D341Med (cell line): Measurements from ENCODE around the gene TBL3.

ENCODE experiments used
- DNase-seq: peaks from one replicate; pipeline ENCODE4 v3.0.0; 2012; ENCODE audit warnings: low spot score

Gene TBL3

DNA sequence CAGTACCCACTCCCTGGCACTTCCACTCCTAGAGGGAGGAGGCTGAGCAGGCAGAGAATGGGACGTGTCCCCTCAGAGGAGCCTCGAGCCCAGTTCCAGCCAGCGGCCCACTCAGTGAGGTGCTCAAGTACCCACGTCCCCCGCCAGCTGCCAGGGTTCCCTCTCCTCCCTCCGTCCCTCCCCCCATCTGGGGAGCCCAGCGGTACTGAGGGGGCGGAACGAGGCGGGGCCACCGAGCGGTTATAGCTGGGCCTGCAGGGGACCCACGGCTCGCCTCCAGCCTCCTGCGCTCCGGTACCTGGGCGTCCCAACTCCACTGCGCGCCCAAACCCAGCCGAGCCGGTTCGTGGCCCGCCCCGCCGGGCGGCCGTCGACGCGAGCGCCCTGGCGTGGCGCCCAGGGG, 47.7 kb downstream of the TBL3 start, which contains the start of gene NPW:
Gene NPW (plus strand): TSS at position 268 of the 403 bp plus-strand sequence.
- DNase-seq: peak; percentile 60

DNA sequence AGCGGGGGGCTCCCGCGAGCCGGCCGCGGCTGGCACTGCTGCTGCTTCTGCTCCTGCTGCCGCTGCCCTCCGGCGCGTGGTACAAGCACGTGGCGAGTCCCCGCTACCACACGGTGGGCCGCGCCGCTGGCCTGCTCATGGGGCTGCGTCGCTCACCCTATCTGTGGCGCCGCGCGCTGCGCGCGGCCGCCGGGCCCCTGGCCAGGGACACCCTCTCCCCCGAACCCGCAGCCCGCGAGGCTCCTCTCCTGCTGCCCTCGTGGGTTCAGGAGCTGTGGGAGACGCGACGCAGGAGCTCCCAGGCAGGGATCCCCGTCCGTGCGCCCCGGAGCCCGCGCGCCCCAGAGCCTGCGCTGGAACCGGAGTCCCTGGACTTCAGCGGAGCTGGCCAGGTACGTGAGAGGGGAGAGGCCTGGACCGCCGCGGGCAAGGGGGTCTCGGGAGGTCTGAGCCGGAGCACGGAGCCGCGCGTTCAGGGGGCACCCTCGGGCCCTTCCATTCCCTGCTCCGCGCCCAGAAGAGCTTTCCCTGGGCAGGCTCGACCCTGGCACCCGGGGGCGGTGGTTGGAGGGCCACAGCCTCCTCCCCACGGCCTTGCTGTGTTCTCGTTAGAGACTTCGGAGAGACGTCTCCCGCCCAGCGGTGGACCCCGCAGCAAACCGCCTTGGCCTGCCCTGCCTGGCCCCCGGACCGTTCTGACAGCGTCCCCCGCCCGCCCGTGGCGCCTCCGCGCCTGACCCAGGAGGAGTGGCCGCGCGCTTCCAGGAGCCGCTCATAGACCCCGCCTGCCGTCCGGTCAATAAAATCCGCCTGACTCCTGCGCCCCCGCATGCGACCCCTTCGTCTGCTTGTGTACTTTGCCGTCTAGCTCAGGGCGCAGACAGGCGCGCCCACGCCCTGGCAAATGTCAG, 48.3 kb downstream of the TBL3 start:
- no peak for DNase-seq

DNA sequence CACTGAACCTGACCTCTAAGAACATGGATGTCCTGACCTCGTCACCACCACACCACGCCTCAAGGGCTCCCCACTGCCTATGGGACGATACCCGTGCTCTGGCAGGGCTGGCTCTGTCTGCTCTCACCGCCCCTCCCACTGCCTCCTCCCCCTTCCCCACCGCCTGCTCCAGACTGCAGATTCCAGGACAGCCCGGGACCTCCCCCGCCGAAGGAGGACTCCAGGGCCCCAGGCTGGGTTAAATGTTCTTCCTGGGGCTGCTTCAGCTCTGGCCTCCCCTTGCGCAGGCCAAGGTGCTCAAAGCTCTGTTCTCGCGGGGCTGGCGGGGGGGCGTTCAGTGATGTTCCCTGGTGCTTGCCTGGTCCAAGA, 50.9 kb downstream of the TBL3 start:
- DNase-seq: peak; percentile 64

DNA sequence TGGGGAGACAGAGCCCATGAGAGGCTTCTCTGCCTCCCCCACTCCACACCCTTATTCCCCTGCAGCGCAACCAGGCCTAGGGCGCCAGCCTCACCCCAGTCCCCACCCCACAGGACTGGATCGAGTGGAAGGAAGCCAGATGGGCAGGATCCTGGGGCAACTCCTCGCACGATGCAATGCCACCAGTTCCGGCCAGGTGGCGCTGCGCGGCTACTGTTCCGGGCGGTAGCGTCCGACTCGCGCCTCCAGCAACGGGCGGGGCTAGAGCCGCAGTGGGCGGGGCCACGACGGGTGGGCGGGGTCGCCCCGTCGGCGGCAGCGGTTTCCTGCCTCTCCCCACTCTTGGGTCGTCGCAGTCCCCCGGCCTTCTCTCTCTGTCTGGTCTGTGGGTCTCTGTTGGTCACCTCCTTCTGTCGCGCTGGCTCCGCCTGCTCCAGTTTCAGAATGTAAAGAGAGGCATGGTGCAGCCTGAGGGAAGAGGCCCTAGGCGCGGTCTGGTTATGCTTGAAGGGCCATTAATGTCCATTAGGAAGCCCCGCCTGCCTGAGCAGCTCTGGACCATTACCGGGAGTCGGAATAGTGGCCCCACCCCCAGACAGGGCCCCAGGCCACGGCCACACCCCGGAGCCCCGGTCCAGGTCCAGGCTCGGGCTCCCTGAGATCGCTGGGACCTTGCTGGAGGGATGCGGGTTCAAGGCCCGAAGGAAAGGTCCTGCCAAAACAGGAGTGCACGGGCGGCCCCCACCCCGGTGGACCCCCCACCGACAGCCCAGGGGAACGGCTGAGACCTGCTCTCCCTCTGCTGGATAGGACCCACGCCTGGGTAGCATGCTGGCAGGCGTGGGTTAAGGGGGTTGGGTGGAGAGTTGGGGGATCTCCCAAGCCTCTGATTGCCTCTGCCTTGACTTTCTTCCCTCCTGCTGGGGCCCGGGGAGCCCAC, 51.5 kb downstream of the TBL3 start:
- DNase-seq: peak; percentile 96

DNA sequence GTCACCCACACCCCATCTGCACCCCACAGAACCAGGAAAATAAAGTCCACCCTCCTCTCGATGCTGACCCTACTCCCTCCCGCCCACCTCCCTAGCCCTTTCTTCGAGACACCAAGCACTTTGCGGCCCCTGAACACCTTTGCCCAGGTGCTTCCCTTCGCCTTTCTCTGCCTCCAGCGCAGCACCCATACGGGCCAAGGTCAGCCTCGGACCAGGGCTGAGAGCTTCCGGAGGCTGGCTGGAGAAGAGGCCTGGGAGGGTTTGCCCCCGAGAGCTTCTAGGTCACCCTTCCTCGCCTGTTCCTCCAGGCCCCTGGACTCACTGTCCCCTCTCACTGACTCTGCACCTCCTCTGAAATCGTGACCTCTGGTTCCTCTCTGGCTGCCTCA, 52.2 kb downstream of the TBL3 start:
- DNase-seq: no peak

DNA sequence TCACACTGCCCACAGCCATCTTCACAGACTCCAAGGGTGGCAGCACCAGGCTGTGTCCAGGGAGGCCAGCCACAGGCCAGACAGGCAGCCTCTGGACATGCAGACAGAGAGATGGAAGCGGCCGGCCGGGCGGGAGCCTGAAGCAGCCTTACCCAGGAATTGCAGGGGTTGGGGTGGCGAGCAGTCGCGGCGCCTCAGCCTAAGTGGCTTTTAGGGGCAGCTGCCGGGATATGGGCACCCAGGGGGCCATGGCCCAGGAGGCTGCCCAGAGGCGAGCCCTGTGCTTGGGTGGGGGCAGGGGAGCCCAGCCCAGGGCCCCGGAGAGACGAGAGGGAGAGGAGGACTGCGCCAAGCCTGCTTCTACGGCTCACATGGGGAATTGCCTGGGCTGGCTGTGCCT, 53.4 kb downstream of the TBL3 start:
- no peak for DNase-seq

DNA sequence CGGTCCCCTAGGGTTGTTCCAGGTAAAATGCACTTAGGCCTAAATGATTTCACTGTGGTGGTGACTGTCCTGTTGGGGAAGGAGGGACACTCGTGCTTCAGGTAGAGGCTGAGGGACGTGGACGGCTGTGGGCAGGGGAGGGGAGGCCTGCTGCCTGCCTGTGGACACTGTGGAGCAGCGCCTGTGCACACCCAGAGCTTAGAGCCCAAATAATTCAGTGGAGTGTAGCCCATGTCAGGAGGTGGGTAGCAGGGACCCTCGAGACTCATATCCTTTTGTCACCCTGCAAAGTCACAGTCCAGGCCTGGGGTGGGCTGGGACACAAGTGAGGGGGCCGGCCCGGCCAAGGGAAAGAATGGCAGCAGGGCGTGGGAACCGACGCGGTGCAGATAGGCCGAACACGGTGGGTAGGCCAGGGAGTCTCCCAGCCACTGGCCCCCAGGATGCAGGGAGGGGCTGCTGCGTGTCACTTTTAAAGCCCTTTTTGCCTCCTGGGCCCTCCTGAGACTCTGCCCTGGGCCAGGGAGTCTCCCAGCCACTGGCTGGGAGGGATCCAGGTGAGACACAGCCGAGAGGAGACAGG, 54.1 kb downstream of the TBL3 start:
- DNase-seq: no peak

DNA sequence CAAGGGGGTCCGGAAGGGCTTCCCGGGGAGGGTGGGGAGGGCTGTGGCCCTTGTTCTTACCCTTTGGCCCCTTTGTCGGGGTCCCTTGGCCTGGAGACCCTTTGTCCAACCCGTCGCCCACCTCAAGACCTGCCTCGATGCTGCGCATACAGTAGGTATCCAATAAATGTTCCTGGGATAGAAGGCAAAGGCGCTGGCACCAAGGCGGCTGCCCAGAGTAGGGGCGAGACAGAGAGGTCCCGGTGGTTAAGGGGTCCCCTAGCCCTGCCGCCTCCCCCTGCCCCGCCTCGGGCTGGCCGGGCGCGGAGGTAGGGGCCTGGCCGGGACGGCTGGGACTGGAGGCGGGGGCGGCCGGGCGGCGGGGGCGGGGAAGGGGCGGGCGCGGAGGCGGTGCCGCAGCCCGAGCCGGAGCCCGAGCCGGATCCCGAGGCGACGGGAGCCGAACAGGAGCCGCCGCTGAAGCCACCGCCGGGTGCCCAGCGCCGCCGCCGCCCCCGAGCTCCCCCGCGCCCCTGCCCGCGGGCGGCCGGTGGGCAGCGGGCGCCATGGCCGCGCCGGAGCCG, 54.7 kb downstream of the TBL3 start, which contains the start of gene NHERF2:
Gene NHERF2 (plus strand): TSS at position 442 of the 563 bp plus-strand sequence. CDS start 104 bp downstream, at position 546.
- DNase-seq: peak; percentile 83

DNA sequence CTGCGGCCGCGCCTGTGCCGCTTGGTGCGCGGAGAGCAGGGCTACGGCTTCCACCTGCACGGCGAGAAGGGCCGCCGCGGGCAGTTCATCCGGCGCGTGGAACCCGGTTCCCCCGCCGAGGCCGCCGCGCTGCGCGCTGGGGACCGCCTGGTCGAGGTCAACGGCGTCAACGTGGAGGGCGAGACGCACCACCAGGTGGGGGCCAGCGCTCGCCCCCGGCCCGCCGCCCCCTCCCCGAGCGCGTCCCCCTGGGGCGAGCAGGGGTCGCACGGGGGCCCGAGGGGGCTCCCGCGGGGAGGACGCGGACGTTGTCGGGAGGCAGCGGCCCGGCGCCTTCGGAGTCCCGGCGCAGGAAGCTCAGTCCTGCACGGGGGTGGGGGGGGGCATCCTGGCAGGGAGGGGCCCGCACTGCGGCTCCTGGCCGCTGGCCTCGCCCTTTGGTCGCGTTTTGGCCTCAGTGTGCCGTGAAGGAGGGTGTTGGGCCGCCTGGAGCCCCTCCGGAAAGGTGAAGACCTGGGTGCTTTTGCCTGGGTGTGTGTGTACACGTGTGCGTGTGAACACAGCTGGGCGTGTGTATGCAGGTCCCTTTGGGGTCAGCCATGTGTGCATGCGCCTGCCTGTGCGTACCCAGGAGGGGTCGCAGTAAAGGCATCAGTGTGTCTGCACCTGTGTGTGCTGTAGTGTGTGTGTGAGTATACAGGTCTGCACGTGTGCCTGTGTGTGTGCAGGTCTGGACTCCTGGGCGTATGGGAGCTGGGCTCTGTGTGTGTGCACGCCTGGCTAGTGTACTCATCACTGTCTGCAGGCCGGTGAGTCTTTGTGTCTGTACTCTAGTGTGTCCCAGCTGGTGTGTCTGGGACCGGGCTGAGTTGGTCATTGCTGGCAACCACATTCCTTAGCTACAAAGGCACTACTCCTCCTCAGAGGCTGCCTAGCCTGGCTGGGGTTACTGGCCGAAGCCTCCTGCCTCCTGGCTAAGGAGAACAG, 55.5 kb downstream of the TBL3 start:
- DNase-seq: no peak

DNA sequence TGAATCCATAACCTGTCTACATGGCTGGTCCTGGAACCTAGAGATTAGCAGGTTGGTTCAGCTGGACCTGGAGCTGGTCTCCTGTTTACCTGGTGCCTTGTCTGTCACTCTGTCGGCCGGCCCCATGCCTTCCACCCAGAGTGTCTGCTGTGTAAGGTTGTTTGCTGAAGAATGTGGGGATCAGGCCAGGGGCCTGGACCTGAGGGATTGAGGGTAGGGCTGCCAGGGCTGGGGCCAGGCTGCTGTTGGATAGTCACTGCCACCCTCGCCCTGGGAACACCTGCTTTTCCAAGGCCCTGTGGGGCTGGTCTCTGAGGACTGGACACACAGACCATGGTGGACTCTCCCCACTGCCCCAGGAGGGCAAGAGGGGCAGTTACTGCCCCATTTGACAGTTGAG, 56.3 kb downstream of the TBL3 start:
- DNase-seq: no peak

DNA sequence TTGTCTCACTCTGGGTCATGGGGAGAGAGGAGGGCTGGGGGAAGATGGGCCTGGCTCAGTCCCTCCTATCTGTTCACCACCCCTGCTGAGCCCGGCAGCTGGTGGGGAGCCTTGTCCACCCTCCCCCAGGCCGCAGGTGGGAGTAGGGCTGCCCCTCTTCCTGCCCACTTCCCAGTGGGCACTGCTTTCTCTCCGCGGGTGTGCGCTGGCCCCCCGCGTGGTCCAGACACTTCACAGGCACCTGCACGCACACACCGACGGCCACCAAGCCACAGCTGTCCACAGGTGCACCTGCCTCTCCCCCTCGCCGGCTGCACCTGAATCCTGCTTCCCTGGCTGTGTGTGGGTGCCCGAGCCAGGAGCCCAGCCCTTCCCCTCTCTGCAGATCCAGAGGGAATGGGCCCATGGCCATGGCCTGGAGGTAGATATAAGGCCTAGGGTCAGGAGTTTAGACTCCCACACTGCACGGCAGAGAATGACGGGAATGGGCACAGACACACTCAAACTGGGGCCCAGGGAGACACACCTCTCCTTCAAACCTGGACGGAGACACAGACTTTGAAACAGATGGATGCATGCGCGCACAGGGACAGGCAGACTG, 56.9 kb downstream of the TBL3 start:
- DNase-seq: no peak

DNA sequence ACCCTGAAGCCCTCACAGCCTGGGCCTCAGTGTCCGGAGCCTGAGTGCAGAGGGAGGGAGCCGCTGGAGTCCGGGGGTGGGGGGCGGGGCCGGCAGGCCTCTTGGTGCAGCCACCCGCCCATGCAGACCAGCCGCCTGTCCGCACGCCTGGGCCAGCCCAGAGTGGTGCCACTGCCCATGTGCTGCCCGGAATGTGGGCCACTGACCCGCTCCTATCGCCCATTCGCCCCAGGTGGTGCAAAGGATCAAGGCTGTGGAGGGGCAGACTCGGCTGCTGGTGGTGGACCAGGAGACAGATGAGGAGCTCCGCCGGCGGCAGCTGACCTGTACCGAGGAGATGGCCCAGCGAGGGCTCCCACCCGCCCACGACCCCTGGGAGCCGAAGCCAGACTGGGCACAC, 57.5 kb downstream of the TBL3 start:
- no peak for DNase-seq

DNA sequence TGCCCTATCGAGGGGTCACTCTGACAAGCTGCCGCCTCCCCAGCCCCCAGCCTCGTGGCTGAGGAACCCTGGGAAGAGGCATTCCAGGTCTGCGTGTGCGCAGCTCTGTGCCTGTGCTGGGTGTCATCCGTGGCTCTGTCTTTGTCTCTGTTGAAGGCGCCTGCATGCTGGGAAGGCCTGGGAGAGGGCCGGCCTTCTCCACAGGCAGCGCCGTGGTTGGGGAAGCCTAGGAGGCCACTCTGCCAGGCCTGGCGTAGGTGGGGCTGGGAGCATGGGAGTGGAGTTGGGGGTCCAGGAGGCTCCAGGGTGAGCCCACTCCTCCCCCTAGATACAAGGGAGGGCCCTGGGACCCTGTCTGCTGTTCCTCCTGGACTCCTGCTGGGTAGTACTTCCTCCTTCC, 58.2 kb downstream of the TBL3 start:
- no peak for DNase-seq

DNA sequence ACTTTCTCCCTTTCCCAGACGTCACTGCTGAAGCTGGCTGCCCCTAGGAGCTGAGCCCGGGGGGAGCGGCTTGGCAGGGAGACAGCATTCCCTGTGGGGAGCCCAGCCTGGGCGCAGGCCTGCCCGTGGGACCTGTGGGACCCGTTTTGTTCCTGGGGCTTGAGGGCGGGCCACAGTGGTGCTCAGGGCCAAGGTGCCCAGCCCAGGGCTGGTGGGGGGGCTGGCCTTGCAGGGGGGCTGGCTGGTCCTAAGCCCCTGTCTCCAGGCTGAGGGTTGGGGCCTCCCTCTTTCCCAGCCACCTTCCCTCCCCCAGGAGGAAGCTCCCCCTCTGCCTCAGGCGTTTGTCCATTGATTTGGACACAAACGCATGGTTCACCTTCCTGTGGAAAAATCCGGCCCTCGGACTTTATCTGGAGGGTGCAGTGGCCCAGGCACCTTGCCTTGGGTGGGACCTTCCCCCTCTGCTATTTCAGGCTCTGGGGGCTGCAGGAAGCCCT, 59.3 kb downstream of the TBL3 start:
- no peak for DNase-seq
